Measurements from ENCODE around the gene CYSLTR2. TPM values are rescaled to one million over a fixed set of nuclear protein-coding genes. Genes with fewer than 3 reads are reported as not detected.

The CYSLTR2 gene
- total and polyA plus RNA-seq, 2 donors (not counting 1 experiment from before 2014, with no cell fraction given), result 0.09 TPM; not detected in 1

Other genes with a start within 250 kb of the CYSLTR2 start
- 0.80 and 1.0 TPM in 2 replicates for gene LPAR6, start 240.8 kb upstream of the CYSLTR2 start, total RNA-seq
- 0.55 and 1.8 TPM in 2 replicates for gene LPAR6, start 240.8 kb upstream of the CYSLTR2 start, polyA plus RNA-seq
- gene RCBTB2, start 120.8 kb upstream of the CYSLTR2 start, total RNA-seq, result 2.7 and 3.7 TPM in 2 replicates
- 1.4 and 1.9 TPM in 2 replicates for gene RCBTB2, start 120.8 kb upstream of the CYSLTR2 start, polyA plus RNA-seq

Measured in B cell (primary cell).